Measurements from ENCODE around the gene AKAP8L.

AKAP8L gene

DNA sequence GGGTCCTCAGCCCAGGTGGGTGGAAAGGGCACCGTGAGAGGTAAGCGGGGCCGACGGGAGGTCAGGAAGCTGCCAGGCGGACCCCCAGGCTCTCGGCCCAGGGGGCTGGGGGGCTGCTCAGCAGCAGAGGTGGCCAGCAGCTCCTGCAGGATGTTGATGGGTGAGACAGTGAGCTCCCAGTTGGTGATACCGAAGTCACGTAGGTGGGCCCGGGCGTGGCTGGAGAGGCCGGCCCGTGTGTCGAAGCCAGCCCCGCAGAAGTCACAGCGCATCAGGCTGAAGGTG lies 18.0 kb upstream of the AKAP8L start:
- no peak overlapping the region for H3K4me3 ChIP-seq (ENCODE audit: low read depth, low read length)
- no peak for TF ChIP-seq CTCF (IDR thresholded peaks at IDR 0.05; ENCODE audit: borderline replicate concordance, insufficient read depth, low read depth, low read length)

DNA sequence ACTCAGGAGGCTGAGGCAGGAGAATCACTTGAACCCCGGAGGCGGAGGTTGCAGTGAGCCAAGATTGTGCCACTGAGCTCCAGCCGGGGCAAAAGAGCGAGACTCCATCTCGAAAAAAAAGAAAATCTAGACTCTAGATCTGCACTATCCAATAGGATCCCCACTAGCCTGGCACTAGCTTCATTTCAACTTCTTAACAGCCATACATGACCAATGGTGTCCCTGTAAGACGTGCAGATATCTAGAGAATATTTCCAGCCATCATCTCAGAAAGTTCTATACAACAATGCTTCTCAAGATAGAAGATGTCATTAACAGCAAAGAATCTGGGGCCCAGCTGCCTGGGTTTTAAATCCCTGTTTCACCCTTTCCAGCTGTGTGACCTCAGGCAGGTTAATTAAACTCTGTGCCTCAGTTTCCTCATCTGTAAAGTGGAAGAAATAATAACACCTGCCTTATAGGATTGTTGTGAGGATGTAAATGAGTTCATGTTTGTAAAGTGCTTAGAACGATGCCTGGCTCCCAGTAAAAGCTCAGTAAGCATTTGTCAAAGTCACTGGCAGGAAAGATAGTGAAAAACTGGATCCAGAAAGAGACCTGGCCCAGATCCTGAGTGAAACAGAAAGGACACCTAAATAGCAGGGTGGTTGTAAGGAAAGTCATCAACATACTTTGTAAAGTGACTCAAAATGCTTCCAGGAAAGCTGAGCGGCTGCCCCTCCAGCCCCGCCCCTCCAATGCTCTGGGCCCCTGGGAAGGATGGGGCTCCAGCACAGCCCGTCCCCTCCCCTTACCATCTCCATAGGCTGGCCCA lies 17.4 kb upstream of the AKAP8L start:
- H3K4me3 ChIP-seq (ENCODE audit: low read depth, low read length): no peak overlapping the region
- TF ChIP-seq CTCF (IDR thresholded peaks at IDR 0.05; ENCODE audit: borderline replicate concordance, insufficient read depth, low read depth, low read length): no peak

GRCh38 chr19:15433519-15434069 lies 14.8 kb upstream of the AKAP8L start:
- TF ChIP-seq CTCF (IDR thresholded peaks at IDR 0.05; ENCODE audit: borderline replicate concordance, insufficient read depth, low read depth, low read length): no peak
- H3K4me3 ChIP-seq (ENCODE audit: low read depth, low read length): no peak overlapping the region

- H3K4me3 ChIP-seq (ENCODE audit: low read depth, low read length): peak overlapping the region; percentile 76
- no peak for TF ChIP-seq CTCF (IDR thresholded peaks at IDR 0.05; ENCODE audit: borderline replicate concordance, insufficient read depth, low read depth, low read length)
Observed at GRCh38 chr19:15432629-15433518, 14.1 kb upstream of the AKAP8L start.

GRCh38 chr19:15432018-15432494 lies 13.3 kb upstream of the AKAP8L start:
- peak overlapping the region; percentile 90 for H3K4me3 ChIP-seq (ENCODE audit: low read depth, low read length)
- no peak for TF ChIP-seq CTCF (IDR thresholded peaks at IDR 0.05; ENCODE audit: borderline replicate concordance, insufficient read depth, low read depth, low read length)

- no peak for TF ChIP-seq CTCF (IDR thresholded peaks at IDR 0.05; ENCODE audit: borderline replicate concordance, insufficient read depth, low read depth, low read length)
- H3K4me3 ChIP-seq (ENCODE audit: low read depth, low read length): peak overlapping the region; percentile 90
Observed at GRCh38 chr19:15431396-15432017, 12.7 kb upstream of the AKAP8L start.
